ENCODE data around the gene SLCO1B1. TPM values are rescaled to one million over a fixed set of nuclear protein-coding genes. Genes with fewer than 3 reads are reported as not detected.
"Not testable (repeated sequence)": the region's sequence is repeated elsewhere in the genome, so short reads cannot be mapped to it uniquely, and the experiment has no call there.

Gene SLCO1B1
- total RNA-seq, 1 experiment from 2014 or later = 0.32 TPM

GRCh38 chr12:21129906-21130305 is 1.1 kb upstream of the SLCO1B1 start:
- no peak for TF ChIP-seq YY1 (IDR thresholded peaks at IDR 0.05; ENCODE audit: extremely low read depth, insufficient replicate concordance, low read depth, low read length)
- no peak for TF ChIP-seq RAD21 (IDR thresholded peaks at IDR 0.05; ENCODE audit: low read depth)
- Histone ChIP-seq H3K27ac (ENCODE audit: low read depth, low read length) (no peak overlapping the region), H4K20me1 (ENCODE audit: insufficient read depth) (no peaks in the 10 kb centered on the region), H3K79me2 (ENCODE audit: insufficient read depth, low read length) (no peaks in the 10 kb centered on the region), H3K9me3 (ENCODE audit: control insufficient read depth in 1 of 2, insufficient read depth in 1 of 2, low read depth in 1 of 2, low read length in 2 of 2) (no peaks in the 10 kb centered on the region), H3K4me2 (ENCODE audit: low read length) (no peak overlapping the region), H2AFZ (ENCODE audit: low read depth, low read length, poor library complexity, severe bottlenecking) (no peak overlapping the region), H3K9me2 (ENCODE audit: insufficient read depth) (no peaks in the 10 kb centered on the region), H3K9ac (ENCODE audit: low read length) (no peak overlapping the region), H3K36me3 (ENCODE audit: control insufficient read depth in 1 of 2, insufficient read depth in 2 of 2, low read length in 2 of 2) (no peaks in the 10 kb centered on the region), H3K27me3 (ENCODE audit: insufficient read depth, low read length) (no peaks in the 10 kb centered on the region), H3K4me1 (ENCODE audit: control insufficient read depth in 1 of 2, insufficient read depth in 2 of 2, low read length in 2 of 2) (no peaks in the 10 kb centered on the region), H3K4me3 (replicated peaks in 1 of 2; ENCODE audit: low read depth in 1 of 2, low read length in 2 of 2) (no peak overlapping the region)
- ChIA-PET POLR2A (no interaction called here), CTCF (no interaction called here), RAD21 (ENCODE audit: low non-redundant PET in 1 of 2, low total read pairs in 2 of 2, uncharacterized antibody in 2 of 2, unreplicated experiment in 2 of 2) (no interaction called here)
- no TSS peak for BruUV-seq (replicated peaks)
- intact Hi-C loops (cut with micrococcal nuclease) = no loop called here
- no peak for ATAC-seq
- DNase-seq (ENCODE audit: low read depth, low spot score) = no peak

- H3K9ac ChIP-seq (ENCODE audit: low read length); ATAC-seq; intact Hi-C loops (cut with micrococcal nuclease); H3K79me2 ChIP-seq (ENCODE audit: insufficient read depth, low read length); H3K9me2 ChIP-seq (ENCODE audit: insufficient read depth); H3K4me2 ChIP-seq (ENCODE audit: low read length); BruUV-seq (replicated peaks); H2AFZ ChIP-seq (ENCODE audit: low read depth, low read length, poor library complexity, severe bottlenecking); H3K4me1 ChIP-seq (ENCODE audit: control insufficient read depth in 1 of 2, insufficient read depth in 2 of 2, low read length in 2 of 2); H3K9me3 ChIP-seq (ENCODE audit: control insufficient read depth in 1 of 2, insufficient read depth in 1 of 2, low read depth in 1 of 2, low read length in 2 of 2); RAD21 ChIA-PET (ENCODE audit: low non-redundant PET in 1 of 2, low total read pairs in 2 of 2, uncharacterized antibody in 2 of 2, unreplicated experiment in 2 of 2); POLR2A ChIA-PET; H3K4me3 ChIP-seq (replicated peaks in 1 of 2; ENCODE audit: low read depth in 1 of 2, low read length in 2 of 2); H3K36me3 ChIP-seq (ENCODE audit: control insufficient read depth in 1 of 2, insufficient read depth in 2 of 2, low read length in 2 of 2); CTCF ChIA-PET; H4K20me1 ChIP-seq (ENCODE audit: insufficient read depth); H3K27ac ChIP-seq (ENCODE audit: low read depth, low read length); H3K27me3 ChIP-seq (ENCODE audit: insufficient read depth, low read length); DNase-seq (ENCODE audit: low read depth, low spot score): not testable (repeated sequence)
These were observed 6.5 kb downstream of the SLCO1B1 start for GRCh38 chr12:21137318-21137999.

- H3K4me2 ChIP-seq (ENCODE audit: low read length) = no peak overlapping the region
- no peaks in the 10 kb centered on the region for H3K9me2 ChIP-seq (ENCODE audit: insufficient read depth)
- no peaks in the 10 kb centered on the region for H3K36me3 ChIP-seq (ENCODE audit: control insufficient read depth in 1 of 2, insufficient read depth in 2 of 2, low read length in 2 of 2)
- intact Hi-C loops (cut with micrococcal nuclease) = no loop called here
- no peaks in the 10 kb centered on the region for H3K27me3 ChIP-seq (ENCODE audit: insufficient read depth, low read length)
- DNase-seq (ENCODE audit: low read depth, low spot score) = no peak
- ChIA-PET CTCF (no interaction called here), POLR2A (no interaction called here), RAD21 (ENCODE audit: low non-redundant PET in 1 of 2, low total read pairs in 2 of 2, uncharacterized antibody in 2 of 2, unreplicated experiment in 2 of 2) (no interaction called here)
- H3K4me3 ChIP-seq (replicated peaks in 1 of 2; ENCODE audit: low read depth in 1 of 2, low read length in 2 of 2) = no peak overlapping the region
- H3K9me3 ChIP-seq (ENCODE audit: control insufficient read depth in 1 of 2, insufficient read depth in 1 of 2, low read depth in 1 of 2, low read length in 2 of 2) = no peaks in the 10 kb centered on the region
- H2AFZ ChIP-seq (ENCODE audit: low read depth, low read length, poor library complexity, severe bottlenecking) = no peak overlapping the region
- H3K79me2 ChIP-seq (ENCODE audit: insufficient read depth, low read length) = no peaks in the 10 kb centered on the region
- no peak overlapping the region for H3K9ac ChIP-seq (ENCODE audit: low read length)
- H3K4me1 ChIP-seq (ENCODE audit: control insufficient read depth in 1 of 2, insufficient read depth in 2 of 2, low read length in 2 of 2) = no peaks in the 10 kb centered on the region
- no peak for ATAC-seq
- no peak overlapping the region for H3K27ac ChIP-seq (ENCODE audit: low read depth, low read length)
- no TSS peak for BruUV-seq (replicated peaks)
- no peaks in the 10 kb centered on the region for H4K20me1 ChIP-seq (ENCODE audit: insufficient read depth)
- TF ChIP-seq SIN3A (IDR thresholded peaks at IDR 0.05; ENCODE audit: low read depth) = no peak
- no peak for TF ChIP-seq EZH2 (IDR thresholded peaks at IDR 0.05)
- TF ChIP-seq ZBTB33 (IDR thresholded peaks at IDR 0.05; ENCODE audit: extremely low read depth, insufficient replicate concordance, low read length) = no peak
- TF ChIP-seq CBX3 (IDR thresholded peaks at IDR 0.05; ENCODE audit: low read depth) = no peak
- no peak for TF ChIP-seq SP1 (IDR thresholded peaks at IDR 0.05; ENCODE audit: low read depth)
- no peak for TF ChIP-seq POLR2AphosphoS5 (IDR thresholded peaks at IDR 0.05; ENCODE audit: low read depth, low read length)
- no peak for TF ChIP-seq SRF (IDR thresholded peaks at IDR 0.05; ENCODE audit: low read depth)
- TF ChIP-seq EGR1 (IDR thresholded peaks at IDR 0.05; ENCODE audit: low read depth) = no peak
- no peak for TF ChIP-seq JUND (IDR thresholded peaks at IDR 0.05)
These were observed 7.0 kb downstream of the SLCO1B1 start for GRCh38 chr12:21138016-21138415.
